GM12801 (cell line): Measurements from ENCODE around the gene BBS9.

Source experiments
- CTCF ChIP-seq: IDR thresholded peaks from one replicate; pipeline ENCODE4 v1.5.1; 2011; ENCODE audit warnings: control low read depth; ENCODE audit not compliant: insufficient read length; ENCODE audit errors: extremely low read depth

The BBS9 gene

GRCh38 chr7:33326485-33326848 lies 197.1 kb downstream of the BBS9 start:
- TF ChIP-seq CTCF = no peak

DNA sequence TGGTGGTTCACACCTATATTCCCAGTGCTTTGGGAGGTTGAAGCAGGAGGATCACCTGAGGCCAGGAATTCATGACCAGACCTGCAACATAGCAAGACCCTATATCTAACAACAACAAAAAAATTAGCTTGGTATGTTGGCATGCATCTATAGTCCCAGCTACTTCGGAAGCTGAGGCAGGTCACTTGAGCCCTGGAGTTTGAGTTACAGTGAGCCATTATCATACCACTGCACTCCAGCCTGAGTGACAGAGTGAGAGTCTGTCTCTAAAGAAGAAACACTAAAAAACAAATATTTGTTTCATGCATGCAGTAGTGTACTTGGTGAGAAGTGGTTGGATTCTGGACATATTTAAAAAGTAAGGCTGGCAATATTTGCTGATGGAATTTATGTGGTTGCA lies 198.1 kb downstream of the BBS9 start:
- TF ChIP-seq CTCF = no peak

- no peak for TF ChIP-seq CTCF
These were observed 205.0 kb downstream of the BBS9 start for GRCh38 chr7:33334349-33334748.

GRCh38 chr7:33336820-33337219 lies 207.5 kb downstream of the BBS9 start:
- no peak for TF ChIP-seq CTCF

GRCh38 chr7:33339074-33339790 lies 209.9 kb downstream of the BBS9 start:
- no peak for TF ChIP-seq CTCF

- TF ChIP-seq CTCF = no peak
These were observed 216.7 kb downstream of the BBS9 start for GRCh38 chr7:33346055-33346454.

GRCh38 chr7:33350577-33350976 lies 221.2 kb downstream of the BBS9 start:
- TF ChIP-seq CTCF = no peak
